CD4-positive, alpha-beta T cell treated with Interleukin-12 subunit alpha and Interleukin-12 subunit beta, for 1 hour (primary cell): ENCODE measurements around the gene SLC25A44.
"Not testable (repeated sequence)": the region's sequence is repeated elsewhere in the genome, so short reads cannot be mapped to it uniquely, and the experiment has no call there.

ENCODE experiments used
- DNase-seq: peaks from one replicate; pipeline ENCODE4 v3.0.0-alpha.2; 2020

SLC25A44 gene

GRCh38 chr1:156164125-156164831 lies 29.6 kb upstream of the SLC25A44 start:
- DNase-seq, result no peak

DNA sequence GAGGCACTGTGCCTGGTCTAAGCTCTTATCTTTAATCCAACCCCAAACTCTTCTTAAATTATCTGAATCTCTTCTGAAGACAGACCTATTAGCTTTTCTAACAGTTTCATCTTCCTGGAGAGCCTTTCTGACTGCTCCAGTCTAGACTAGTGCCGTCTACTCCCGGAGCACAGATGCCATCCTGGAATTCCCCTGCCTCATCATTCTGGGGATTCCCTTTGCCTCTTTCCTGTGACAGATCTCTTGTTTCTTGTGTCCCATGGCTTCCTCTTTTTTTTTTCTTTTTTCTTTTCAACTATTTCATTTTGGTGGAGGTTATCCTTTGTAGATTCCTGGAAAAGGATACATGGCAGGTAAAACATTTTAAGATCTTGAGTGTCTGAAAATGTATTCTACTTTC lies 28.8 kb upstream of the SLC25A44 start:
- no peak for DNase-seq

DNA sequence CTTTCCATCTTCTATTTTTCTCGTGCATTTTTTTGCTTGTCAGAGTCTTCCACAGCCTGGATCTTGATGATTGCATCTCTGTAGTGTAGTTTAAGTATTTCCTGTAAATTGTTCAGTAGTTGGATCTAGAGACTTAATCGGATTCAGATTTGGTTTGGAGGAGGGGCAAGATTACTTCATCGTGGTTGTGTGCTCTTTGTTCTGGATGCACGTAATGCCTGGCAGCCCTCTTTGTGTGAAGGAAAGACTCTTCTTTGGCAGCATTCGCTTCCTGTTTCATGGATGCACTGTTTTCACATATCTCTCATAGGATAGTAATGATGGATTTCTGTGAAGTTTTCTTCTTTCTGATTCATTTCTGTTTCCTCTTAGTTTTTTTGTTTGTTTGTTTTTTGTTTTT lies 26.4 kb upstream of the SLC25A44 start:
- no peak for DNase-seq

- no peak for DNase-seq
Observed at GRCh38 chr1:156172696-156173470, 21.0 kb upstream of the SLC25A44 start.

DNA sequence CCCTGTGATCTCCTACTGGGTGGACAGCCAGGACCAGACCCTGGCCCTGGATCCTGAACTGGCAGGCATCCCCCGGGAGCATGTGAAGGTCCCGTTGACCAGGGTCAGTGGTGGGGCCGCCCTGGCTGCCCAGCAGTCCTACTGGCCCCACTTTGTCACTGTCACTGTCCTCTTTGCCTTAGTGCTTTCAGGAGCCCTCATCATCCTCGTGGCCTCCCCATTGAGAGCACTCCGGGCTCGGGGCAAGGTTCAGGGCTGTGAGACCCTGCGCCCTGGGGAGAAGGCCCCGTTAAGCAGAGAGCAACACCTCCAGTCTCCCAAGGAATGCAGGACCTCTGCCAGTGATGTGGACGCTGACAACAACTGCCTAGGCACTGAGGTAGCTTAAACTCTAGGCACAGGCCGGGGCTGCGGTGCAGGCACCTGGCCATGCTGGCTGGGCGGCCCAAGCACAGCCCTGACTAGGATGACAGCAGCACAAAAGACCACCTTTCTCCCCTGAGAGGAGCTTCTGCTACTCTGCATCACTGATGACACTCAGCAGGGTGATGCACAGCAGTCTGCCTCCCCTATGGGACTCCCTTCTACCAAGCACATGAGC lies 17.2 kb upstream of the SLC25A44 start:
- DNase-seq, result no peak

DNA sequence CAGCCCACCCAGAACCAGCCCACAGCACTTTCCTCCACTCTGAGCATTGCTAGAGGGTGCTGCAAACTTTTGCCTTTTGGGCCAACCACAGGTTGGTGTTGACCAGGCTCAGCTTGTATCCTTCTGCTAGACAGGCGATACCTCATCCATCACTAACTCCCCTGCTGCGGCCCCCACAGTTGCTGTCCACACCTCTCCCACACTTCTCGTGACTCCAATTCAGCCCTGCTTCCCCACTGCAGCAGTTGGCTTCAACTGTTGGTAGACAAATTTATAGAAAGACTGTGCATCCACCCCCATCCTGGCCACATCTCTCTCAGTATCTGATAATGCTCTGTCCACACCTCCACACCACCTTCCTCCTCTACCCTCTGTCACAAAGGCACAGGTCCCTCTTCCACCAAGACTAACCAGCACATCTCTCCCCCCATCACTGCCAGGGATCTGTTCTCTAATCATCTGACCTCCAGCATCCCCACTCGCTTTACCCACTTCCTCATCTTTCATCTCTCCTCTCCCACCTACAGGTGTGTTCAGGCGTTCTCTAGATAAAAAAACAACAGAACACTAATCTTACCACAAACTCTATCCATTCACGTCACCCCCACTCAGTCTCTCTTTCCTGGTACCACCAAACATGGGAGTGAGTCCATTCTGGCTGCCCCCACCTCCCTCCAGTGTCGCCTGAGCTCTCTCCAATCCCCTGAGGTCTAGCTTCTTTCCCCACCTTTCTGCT lies 15.8 kb upstream of the SLC25A44 start:
- DNase-seq, result no peak

- DNase-seq, result no peak
Observed at GRCh38 chr1:156180471-156180870, 13.4 kb upstream of the SLC25A44 start.

DNA sequence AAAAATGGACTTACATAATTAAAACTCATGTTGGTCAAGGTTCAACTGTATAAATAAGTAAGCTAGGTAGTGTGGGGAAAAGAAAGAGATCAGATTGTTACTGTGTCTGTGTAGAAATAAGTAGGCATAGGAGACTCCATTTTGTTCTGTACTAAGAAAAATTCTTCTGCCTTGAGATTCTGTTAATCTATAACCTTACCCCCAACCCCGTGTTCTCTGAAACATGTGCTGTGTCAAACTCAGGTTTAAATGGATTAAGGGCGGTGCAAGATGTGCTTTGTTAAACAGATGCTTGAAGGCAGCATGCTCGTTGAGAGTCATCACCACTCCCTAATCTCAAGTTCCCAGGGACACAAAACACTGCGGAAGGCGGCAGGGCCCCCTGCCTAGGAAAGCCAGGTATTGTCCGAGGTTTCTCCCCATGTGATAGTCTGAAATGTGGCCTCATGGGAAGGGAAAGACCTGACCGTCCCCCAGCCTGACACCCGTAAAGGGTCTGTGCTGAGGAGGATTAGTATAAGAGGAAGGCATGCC lies 12.4 kb upstream of the SLC25A44 start:
- DNase-seq, result not testable (repeated sequence)

- DNase-seq, result not testable (repeated sequence)
Observed at GRCh38 chr1:156182010-156182779, 11.7 kb upstream of the SLC25A44 start.

GRCh38 chr1:156186347-156187177 lies 7.3 kb upstream of the SLC25A44 start:
- not testable (repeated sequence) for DNase-seq

DNA sequence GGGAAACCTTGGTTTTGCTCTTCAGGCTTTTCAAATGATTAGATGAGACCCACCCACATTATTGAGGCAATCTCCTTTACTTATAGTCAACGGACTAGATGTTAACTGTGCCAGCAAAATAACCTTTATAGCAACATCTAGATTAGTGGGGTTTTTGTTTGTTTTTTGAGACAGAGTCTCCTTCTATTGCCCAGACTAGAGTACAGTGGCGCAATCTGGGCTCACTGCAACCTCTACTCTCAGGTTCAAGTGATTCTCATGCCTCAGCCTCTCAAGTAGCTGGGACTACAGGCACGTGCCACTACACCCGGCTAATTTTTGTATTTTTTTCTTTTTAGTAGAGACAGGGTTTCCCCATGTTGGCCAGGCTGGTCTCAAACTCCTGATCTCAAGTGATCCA lies 3.6 kb upstream of the SLC25A44 start:
- DNase-seq, result not testable (repeated sequence)

GRCh38 chr1:156191292-156191964 lies 2.5 kb upstream of the SLC25A44 start:
- DNase-seq, result no peak

DNA sequence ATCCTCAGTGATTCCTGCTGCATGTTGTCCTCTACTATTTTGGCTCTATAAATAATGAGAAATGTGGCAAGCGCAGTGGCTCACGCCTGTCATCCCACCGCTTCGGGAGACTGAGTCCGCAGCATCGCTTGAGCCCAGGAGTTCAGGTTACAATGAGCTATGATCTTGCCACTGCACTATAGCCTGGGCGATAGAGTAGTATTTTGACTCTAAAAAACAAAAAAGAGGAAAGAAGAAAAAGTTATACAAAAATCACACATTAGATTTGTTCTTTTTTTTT lies 756 bp upstream of the SLC25A44 start:
- no peak for DNase-seq

- no peak for DNase-seq
Observed at GRCh38 chr1:156194300-156194652, 372 bp downstream of the SLC25A44 start.

- DNase-seq, result no peak
Observed at GRCh38 chr1:156195853-156196252, 1.9 kb downstream of the SLC25A44 start.

- DNase-seq, result no peak
Observed at GRCh38 chr1:156196445-156196844, 2.5 kb downstream of the SLC25A44 start.

DNA sequence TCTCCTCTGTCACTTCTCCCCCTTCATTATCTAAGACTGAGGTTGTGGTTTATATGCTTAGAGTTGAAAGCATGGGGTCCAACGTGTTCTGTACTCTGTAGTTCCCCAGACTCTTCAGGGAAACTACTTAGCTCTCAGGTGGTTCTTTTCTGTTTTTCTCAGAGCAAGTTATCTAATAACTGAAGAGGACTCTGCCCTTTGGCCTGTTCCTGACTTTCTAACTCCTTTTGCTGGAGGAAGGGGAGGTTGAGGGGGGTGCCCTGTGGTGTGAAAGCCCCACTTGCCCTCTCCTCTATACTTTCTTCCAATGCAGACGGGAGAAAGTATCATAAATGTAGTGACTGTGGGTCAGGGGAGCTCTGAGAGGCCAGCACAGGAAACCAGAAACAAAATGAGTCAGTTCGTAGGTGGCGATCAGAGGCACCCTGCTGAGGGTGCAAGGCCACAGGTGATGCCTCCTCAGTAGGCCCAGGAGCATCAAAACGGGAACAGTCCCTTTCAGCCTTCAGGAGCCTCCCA lies 5.0 kb downstream of the SLC25A44 start:
- no peak for DNase-seq

DNA sequence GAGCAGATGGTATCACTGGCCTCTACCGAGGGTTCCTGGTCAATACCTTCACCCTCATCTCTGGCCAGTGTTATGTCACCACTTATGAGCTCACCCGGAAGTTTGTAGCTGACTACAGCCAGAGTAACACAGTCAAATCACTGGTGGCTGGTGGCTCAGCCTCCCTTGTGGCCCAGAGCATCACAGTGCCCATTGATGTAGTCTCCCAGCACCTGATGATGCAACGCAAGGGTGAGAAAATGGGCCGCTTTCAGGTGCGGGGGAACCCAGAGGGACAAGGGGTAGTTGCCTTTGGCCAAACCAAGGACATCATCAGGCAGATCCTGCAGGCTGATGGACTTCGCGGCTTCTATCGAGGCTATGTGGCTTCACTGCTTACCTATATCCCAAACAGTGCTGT lies 6.1 kb downstream of the SLC25A44 start:
- DNase-seq, result no peak

GRCh38 chr1:156203331-156203730 lies 9.4 kb downstream of the SLC25A44 start:
- DNase-seq, result no peak

- DNase-seq, result no peak
Observed at GRCh38 chr1:156204686-156205085, 10.8 kb downstream of the SLC25A44 start.

DNA sequence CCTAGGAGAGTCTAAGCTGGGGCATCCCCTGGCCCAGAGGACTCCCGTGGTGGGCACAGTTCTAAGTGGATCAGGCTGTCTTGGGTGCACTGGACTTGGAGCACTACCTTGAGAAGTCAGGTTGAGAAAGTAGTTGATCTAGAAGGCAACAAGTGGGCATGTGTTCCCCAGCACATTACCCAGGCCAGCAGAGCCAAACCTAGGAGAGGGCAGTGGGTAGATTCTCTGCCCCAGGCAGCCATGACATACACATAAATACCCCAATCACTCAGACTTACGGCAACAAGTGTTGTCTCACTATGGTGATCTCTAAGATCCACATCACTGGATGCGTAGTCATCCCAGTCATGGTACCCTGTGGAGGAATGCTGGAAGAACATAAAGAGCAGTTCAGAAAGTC lies 17.3 kb downstream of the SLC25A44 start:
- no peak for DNase-seq
